ENCODE results near the gene TTC5.

DNA sequence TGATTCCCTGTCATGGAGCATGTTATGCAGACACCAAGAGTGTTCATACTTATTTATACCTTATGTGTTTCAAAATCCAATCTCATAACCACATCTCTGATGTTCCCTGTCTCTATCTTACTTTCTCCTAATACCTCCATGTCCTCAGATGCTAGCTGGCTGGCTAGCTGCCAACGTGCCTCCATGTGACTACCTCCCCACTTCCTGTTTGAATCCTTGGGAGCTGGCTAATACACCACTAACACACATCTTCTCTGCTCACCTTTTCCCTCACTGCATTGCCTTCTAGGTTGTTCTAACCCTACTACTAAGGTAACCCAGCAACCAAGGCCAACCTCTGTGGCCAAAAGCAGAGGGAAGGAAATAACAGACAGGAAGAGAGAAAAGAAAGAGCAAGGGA lies 27.3 kb downstream of the TTC5 start:
- TF ChIP-seq POLR2A (IDR thresholded peaks at IDR 0.05; ENCODE audit: low read depth, low read length): no peak
- no peak for TF ChIP-seq POLR2AphosphoS5 (IDR thresholded peaks at IDR 0.05; ENCODE audit: low read depth, low read length)

Measured in GM12892 (cell line).